Endothelial cell of umbilical vein (primary cell): ENCODE measurements around the gene CISD3. TPM values are rescaled to one million over a fixed set of nuclear protein-coding genes. Genes with fewer than 3 reads are reported as not detected.

Experiments
- Bru-seq: library from RNA; stranded (reverse); fragments of 400-500 nt; gene quantifications from one replicate; lab custom pipeline; 2021; lab: Mats Ljungman, UMichigan
- BruChase-seq, 2 experiments: library from RNA; stranded (reverse); fragments of 400-500 nt; gene quantifications; one replicate each; lab custom pipeline; 2021; lab: Mats Ljungman, UMichigan
- BruUV-seq: library from RNA; stranded (reverse); fragments of 400-500 nt; replicated peaks from 2 replicates; lab custom pipeline; 2021; lab: Mats Ljungman, UMichigan
- CTCF ChIA-PET: fragments of 300-600, 350-600 bp; sonication (Branson Sonifier 250); formaldehyde crosslinking; loops from one replicate; lab custom pipeline; 2021; ENCODE audit warnings: antibody characterized with exemption, inconsistent platforms; lab: Charles Lee
- POLR2A ChIA-PET: fragments of 300-600, 350-600 bp; sonication (Branson Sonifier 250); formaldehyde crosslinking; loops from one replicate; lab custom pipeline; 2021; ENCODE audit warnings: antibody characterized with exemption, inconsistent platforms; lab: Charles Lee
- DNase-seq: peaks from one replicate; pipeline ENCODE4 v3.0.0-alpha.2; 2011; ENCODE audit warnings: low read depth, low spot score
- FAIRE-seq: peaks from 2 replicates; lab custom pipeline; 2011; peaks lifted over from hg19 to GRCh38; lab: Jason Lieb, UNC
- H2AFZ ChIP-seq: 2 replicates; pipeline ENCODE4 v1.6.0; 2012; ENCODE audit warnings: low read depth, low read length, control low read depth, inconsistent platforms
- H3K27ac ChIP-seq: 2 replicates; pipeline ENCODE4 v1.5.1; 2011; ENCODE audit warnings: low read depth, mild to moderate bottlenecking, control low read depth, low read length, moderate library complexity; ENCODE audit not compliant: insufficient read depth
- H3K27me3 ChIP-seq, 2 experiments: 2 replicates each; pipeline versions ENCODE4 v1.6.0 to v1.6.1; 2011; ENCODE audit warnings: low read length in 2 of 2, mixed read lengths in 1 of 2; ENCODE audit not compliant: control insufficient read depth in 2 of 2, insufficient read depth in 2 of 2
- H3K36me3 ChIP-seq, 2 experiments: 2 replicates in 1 of 2; 3 replicates in 1 of 2; pipeline ENCODE4 v1.5.1; 2011; ENCODE audit warnings: low read length in 2 of 2, mild to moderate bottlenecking in 1 of 2, moderate library complexity in 1 of 2; ENCODE audit not compliant: control insufficient read depth in 2 of 2, insufficient read depth in 2 of 2; ENCODE audit errors: extremely low read depth in 1 of 2
- H3K4me1 ChIP-seq: 3 replicates; pipeline ENCODE4 v1.5.1; 2011; ENCODE audit warnings: mild to moderate bottlenecking, low read length; ENCODE audit not compliant: control insufficient read depth, insufficient read depth; ENCODE audit errors: extremely low read depth
- H3K4me2 ChIP-seq: 2 replicates; pipeline ENCODE4 v1.6.1; 2011; ENCODE audit warnings: low read length, control low read depth, mixed read lengths; ENCODE audit not compliant: insufficient read depth
- H3K4me3 ChIP-seq, 3 experiments: fragments of 200-600 bp in 1 of 3; sonication (generic), shearing (Covaris generic) in 1 of 3; replicated peaks in 1 of 3; 2 replicates each; pipeline ENCODE4 v1.5.1; 2011 to 2016; ENCODE audit warnings: control low read depth in 3 of 3, low read length in 3 of 3, mild to moderate bottlenecking in 2 of 3, inconsistent platforms in 1 of 3, low read depth in 1 of 3, moderate library complexity in 1 of 3; ENCODE audit not compliant: insufficient read depth in 1 of 3
- H3K79me2 ChIP-seq: 2 replicates; pipeline ENCODE4 v1.6.0; 2012; ENCODE audit warnings: low read length, inconsistent platforms; ENCODE audit not compliant: control insufficient read depth, insufficient read depth
- H3K9ac ChIP-seq: replicated peaks from 2 replicates; pipeline ENCODE3; 2011; ENCODE audit warnings: low read length, control low read depth; ENCODE audit not compliant: insufficient read depth; ENCODE audit errors: extremely low read depth
- H3K9me1 ChIP-seq: replicated peaks from 3 replicates; pipeline ENCODE4 v1.6.0; 2011; ENCODE audit warnings: mild to moderate bottlenecking, low read length; ENCODE audit not compliant: control insufficient read depth, insufficient read depth; ENCODE audit errors: extremely low read depth
- H3K9me3 ChIP-seq: replicated peaks from 2 replicates; pipeline ENCODE4 v1.5.1; 2012; ENCODE audit warnings: low read length, inconsistent platforms; ENCODE audit not compliant: control insufficient read depth, insufficient read depth
- H4K20me1 ChIP-seq: replicated peaks from 2 replicates; pipeline ENCODE3; 2011; ENCODE audit warnings: mild to moderate bottlenecking, low read length; ENCODE audit not compliant: control insufficient read depth, insufficient read depth; ENCODE audit errors: extremely low read depth
- FOS ChIP-seq: IDR thresholded peaks from 2 replicates; pipeline ENCODE4 v1.6.1; 2011; ENCODE audit warnings: mild to moderate bottlenecking, low read length, moderate library complexity, borderline replicate concordance; ENCODE audit not compliant: insufficient read depth
- POLR2A ChIP-seq: IDR thresholded peaks from 2 replicates; pipeline ENCODE4 v1.6.1; 2012; ENCODE audit warnings: low read depth, mild to moderate bottlenecking, control low read depth, low read length
- POLR2AphosphoS5 ChIP-seq: IDR thresholded peaks from 2 replicates; pipeline ENCODE4 v1.6.1; 2012; ENCODE audit warnings: low read depth, mild to moderate bottlenecking, control low read depth, low read length, moderate library complexity; ENCODE audit not compliant: insufficient read depth
- dilution Hi-C: fragments of 300-500 bp; cut with MboI; formaldehyde crosslinking; loops from one replicate; pipeline ENCODE4 v1.15.0; 2019; ENCODE audit warnings: low sequenced_read_pairs; ENCODE audit not compliant: extremely low pct_ligation_motif_present
- intact Hi-C: fragments of 100-400 bp; cut with micrococcal nuclease; formaldehyde crosslinking; loops from one replicate; pipeline ENCODE4 v1.10.0; 2022
- long read RNA-seq: library from polyadenylated mRNA; stranded (forward); transcript quantifications from one replicate; pipeline ENCODE4 v2.0.0, GENCODE V29; 2021
- polyA minus RNA-seq, 3 experiments: library from RNA; depleted of rRNA, polyadenylated mRNA; stranded (reverse); fragments of >200 nt; gene quantifications; 1 replicate in 1 of 3; 2 replicates in 2 of 3; pipeline ENCODE4 v1.2.3, GENCODE V29; 2011
- polyA plus RNA-seq, 4 experiments: library from polyadenylated mRNA; depleted of rRNA in 3 of 4; stranded (reverse) in 3 of 4; unstranded in 1 of 4; fragments of >200 nt; gene quantifications; 2 replicates each; pipeline versions ENCODE4 v1.2.1 to v1.2.3, GENCODE V29; 2011 to 2012; ENCODE audit warnings: missing spikeins in 1 of 4
- total RNA-seq: library from RNA; stranded (reverse); gene quantifications from 2 replicates; pipeline ENCODE4 v1.2.3, GENCODE V29; 2021
- TF ChIP-seq, protein P1 (sequence below), 2 donors: IDR thresholded peaks; 1 replicate in 1 of 2; 2 replicates in 1 of 2; pipeline ENCODE4 v1.5.1; 2011; ENCODE audit warnings: low read length in 2 of 2, mild to moderate bottlenecking in 2 of 2, moderate library complexity in 2 of 2, control low read depth in 1 of 2, inconsistent platforms in 1 of 2, low read depth in 1 of 2; ENCODE audit not compliant: insufficient read depth in 1 of 2; ENCODE audit errors: extremely low read depth in 1 of 2

The CISD3 gene, protein sequence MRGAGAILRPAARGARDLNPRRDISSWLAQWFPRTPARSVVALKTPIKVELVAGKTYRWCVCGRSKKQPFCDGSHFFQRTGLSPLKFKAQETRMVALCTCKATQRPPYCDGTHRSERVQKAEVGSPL
- total RNA-seq, result 22.6 and 23.7 TPM in 2 replicates
- 8.7 and 11.1 TPM in 2 replicates for polyA plus RNA-seq
- 8.8 and 10.9 TPM in 2 replicates for polyA plus RNA-seq (2011; cell fraction: cytosol; rRNA removed)
- polyA plus RNA-seq (2011; cell fraction: nucleus; rRNA removed), result 3.4 and 4.0 TPM in 2 replicates
- 16.3 and 17.9 TPM in 2 replicates for polyA plus RNA-seq (2012)
- 2.0 and 2.6 TPM in 2 replicates for polyA minus RNA-seq
- 18.3 TPM for polyA minus RNA-seq (2011; cell fraction: cytosol; rRNA and poly(A)+ RNA removed)
- polyA minus RNA-seq (2011; cell fraction: nucleus; rRNA and poly(A)+ RNA removed), result 1.1 and 2.0 TPM in 2 replicates
- percentile 50 among the genes with signal in this experiment for Bru-seq, nascent RNA
- percentile 54 among the genes with signal in this experiment for BruChase-seq, experiment 1, labeled RNA remaining after a 6-hour chase
- BruChase-seq, experiment 2, labeled RNA remaining after a 2-hour chase, result percentile 50 among the genes with signal in this experiment
- long read RNA-seq, transcript CISD3-204 (4 exons, 2,074 nt), result major isoform, 139 of 161 reads
- long read RNA-seq, transcript CISD3-206 (3 exons, 2,326 nt), result minor isoform, 16 of 161 reads
- long read RNA-seq, partial matches to known transcripts, result 5 of 161 reads
- long read RNA-seq, other reads (novel, unspliced or antisense), result 1 of 161 reads

DNA sequence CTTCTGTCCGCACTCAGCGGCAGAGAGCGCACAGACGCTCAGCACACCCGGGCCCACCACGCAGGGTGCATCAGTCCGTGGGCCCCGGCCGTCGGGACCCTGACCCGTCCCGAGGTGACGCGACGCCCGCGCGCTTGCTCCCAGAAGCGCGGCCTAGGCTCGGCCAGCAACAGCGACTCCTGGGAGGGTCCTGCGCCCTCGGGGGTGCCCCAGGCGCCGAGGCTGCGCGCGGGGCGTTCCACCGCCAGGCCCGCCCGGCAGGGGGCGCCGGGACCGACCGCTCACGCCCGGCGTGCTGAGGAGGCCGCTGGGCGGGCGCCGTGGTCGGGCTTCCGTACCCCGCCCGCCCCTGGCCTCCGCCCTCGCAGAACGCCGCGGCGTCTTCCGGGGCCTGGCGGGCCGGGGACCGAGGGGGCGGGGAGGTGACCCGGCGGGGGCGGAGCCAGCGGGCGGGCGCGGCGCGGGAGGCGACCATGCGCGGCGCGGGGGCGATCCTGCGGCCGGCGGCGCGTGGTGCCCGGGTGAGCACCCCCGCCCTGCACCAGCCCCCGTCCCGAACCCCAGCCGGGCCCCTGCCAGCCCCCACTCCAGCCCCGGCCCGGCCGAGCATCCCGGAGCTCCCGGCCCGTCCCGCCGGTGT is at the start of gene CISD3:
Gene CISD3 (plus strand): TSS at position 456 of the 640 bp plus-strand sequence. CDS start 18 bp downstream, at position 474.
- peak within 1 kb of the TSS; percentile 61 for H2AFZ ChIP-seq
- dilution Hi-C loops, result no loop called here
- POLR2A ChIA-PET, result no interaction called here
- DNase-seq (peak; percentile 63), FAIRE-seq (no peak)
- TF ChIP-seq POLR2AphosphoS5 (peak; percentile 96), FOS (no peak), POLR2A (peak; percentile 58)
- TF ChIP-seq, protein P1, sequence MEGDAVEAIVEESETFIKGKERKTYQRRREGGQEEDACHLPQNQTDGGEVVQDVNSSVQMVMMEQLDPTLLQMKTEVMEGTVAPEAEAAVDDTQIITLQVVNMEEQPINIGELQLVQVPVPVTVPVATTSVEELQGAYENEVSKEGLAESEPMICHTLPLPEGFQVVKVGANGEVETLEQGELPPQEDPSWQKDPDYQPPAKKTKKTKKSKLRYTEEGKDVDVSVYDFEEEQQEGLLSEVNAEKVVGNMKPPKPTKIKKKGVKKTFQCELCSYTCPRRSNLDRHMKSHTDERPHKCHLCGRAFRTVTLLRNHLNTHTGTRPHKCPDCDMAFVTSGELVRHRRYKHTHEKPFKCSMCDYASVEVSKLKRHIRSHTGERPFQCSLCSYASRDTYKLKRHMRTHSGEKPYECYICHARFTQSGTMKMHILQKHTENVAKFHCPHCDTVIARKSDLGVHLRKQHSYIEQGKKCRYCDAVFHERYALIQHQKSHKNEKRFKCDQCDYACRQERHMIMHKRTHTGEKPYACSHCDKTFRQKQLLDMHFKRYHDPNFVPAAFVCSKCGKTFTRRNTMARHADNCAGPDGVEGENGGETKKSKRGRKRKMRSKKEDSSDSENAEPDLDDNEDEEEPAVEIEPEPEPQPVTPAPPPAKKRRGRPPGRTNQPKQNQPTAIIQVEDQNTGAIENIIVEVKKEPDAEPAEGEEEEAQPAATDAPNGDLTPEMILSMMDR (IDR thresholded peaks at IDR 0.05; ENCODE audit: extremely low read depth in 1 of 2, insufficient read depth in 1 of 2, low read depth in 1 of 2, low read length in 2 of 2), result peak; percentile 62 to 77
- H3K36me3 ChIP-seq, result peaks cover 0 to 5% of the 10 kb centered on the region in 2 experiments
- peak within 1 kb of the TSS; percentile 75 for H3K4me2 ChIP-seq
- peak within 1 kb of the TSS; percentile 58 to 68 (median 64) for H3K4me3 ChIP-seq
- H3K27ac ChIP-seq, result peak within 1 kb of the TSS; percentile 25
- H4K20me1 ChIP-seq, result no peaks in the 10 kb centered on the region
- H3K9ac ChIP-seq, result peak within 1 kb of the TSS; percentile 57
- intact Hi-C loops, result loop anchor here (1.0 kb wide), 2 partner anchors 28 to 53 kb away; no protein-coding TSS in a partner anchor
- H3K9me1 ChIP-seq, result no peaks in the 10 kb centered on the region
- no TSS peak for BruUV-seq
- peaks cover 27% of the 10 kb centered on the region for H3K4me1 ChIP-seq
- CTCF ChIA-PET, result interaction anchor here (0.9 to 2.7 kb wide), 9 partner anchors 14 to 274 kb away, joined by 3 to 39 read pairs (median 4); partner anchors contain the start of gene EPOP
- H3K79me2 ChIP-seq, result peaks cover 3% of the 10 kb centered on the region
- no peaks in the 10 kb centered on the region for H3K9me3 ChIP-seq
- H3K27me3 ChIP-seq, result no peaks in the 10 kb centered on the region
